ENCODE measurements around the gene OTOS. TPM values are rescaled to one million over a fixed set of nuclear protein-coding genes. Genes with fewer than 3 reads are reported as not detected.

Gene OTOS
- total RNA-seq: not detected

DNA sequence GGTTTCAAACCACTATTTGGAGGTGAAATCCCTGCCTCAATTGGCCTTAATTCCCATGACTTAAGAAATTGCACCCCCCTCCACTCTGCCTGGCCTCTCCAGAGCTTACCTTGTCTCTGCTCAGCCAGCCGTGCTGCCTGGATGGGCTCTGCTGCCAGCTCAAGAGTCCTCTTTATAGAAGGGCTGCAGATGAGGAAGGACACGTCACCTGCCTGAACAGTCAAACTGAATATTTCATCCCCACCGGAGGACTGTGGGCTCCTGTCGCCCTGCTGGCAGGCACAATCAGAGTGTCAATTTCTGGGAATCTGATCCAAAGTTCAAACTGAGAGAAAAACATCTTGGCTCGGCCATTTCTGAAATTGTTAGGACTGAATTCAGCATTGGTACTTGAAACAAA, at the start of gene OTOS:
TSS of gene OTOS (minus strand) at position 148 of the 400 bp plus-strand sequence. CDS start 332 bp downstream, outside the sequence.
- H3K9me3 ChIP-seq (ENCODE audit: low read depth, low read length): no peaks in the 10 kb centered on the region
- H3K27me3 ChIP-seq (ENCODE audit: insufficient read depth, low read length): no peaks in the 10 kb centered on the region
- no peak within 1 kb of the TSS for H3K4me3 ChIP-seq (ENCODE audit: low read length)
- H3K4me1 ChIP-seq (ENCODE audit: insufficient read depth, low read length): peaks cover 11% of the 10 kb centered on the region

DNA sequence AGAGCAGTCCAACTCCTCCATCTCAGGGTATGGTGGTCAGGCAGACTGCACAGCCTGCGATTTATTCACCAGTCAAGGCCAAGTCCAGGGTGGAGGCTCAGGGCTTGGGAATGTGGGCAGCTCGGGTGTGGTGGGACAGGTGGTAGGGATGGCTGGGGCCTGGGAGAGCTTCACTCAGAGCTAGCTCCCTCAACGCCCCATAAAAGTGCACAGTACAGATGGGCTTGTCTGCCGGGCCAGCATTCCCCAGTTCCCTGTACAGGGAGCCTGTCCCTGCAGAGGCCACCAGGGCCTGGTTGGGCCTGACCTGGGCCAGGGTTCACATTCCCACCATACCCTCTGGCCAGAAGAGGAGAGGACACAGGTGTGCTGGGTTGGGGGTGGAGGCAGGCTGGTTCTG, 49.2 kb upstream of the OTOS start:
- Histone ChIP-seq H3K27me3 (ENCODE audit: insufficient read depth, low read length) (no peaks in the 10 kb centered on the region), H3K4me3 (ENCODE audit: low read length) (no peak overlapping the region), H3K9me3 (ENCODE audit: low read depth, low read length) (no peaks in the 10 kb centered on the region), H3K4me1 (ENCODE audit: insufficient read depth, low read length) (no peaks in the 10 kb centered on the region)

DNA sequence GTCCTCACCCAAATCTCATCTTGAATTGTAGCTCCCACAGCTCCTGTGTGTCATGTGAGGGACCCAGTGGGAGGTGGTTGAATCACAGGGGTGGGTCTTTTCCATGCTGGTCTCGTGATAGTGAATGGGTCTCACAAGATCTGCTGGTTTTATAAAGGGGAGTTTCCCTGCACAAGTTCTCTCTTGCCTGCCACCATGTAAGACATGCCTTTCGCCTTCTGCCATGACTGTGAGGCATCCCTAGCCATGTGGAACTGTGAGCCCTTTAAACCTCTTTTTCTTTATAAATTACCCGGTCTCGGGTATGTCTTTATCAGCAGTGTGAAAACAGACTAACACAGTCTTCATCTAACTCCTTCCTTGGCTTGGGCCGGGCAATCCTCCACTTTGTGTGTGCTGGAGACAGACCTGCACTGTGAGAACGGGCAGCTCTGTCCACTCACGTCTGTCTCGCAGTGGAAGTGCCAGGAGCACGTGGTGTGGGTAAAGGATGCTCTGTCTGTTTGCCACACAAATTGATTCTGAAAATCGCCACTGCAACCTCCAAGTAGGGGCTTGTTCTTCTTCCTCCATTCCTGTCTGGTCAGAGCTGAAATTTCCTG, 47.6 kb upstream of the OTOS start:
- Histone ChIP-seq H3K4me3 (ENCODE audit: low read length) (no peak overlapping the region), H3K4me1 (ENCODE audit: insufficient read depth, low read length) (no peaks in the 10 kb centered on the region), H3K27me3 (ENCODE audit: insufficient read depth, low read length) (no peaks in the 10 kb centered on the region), H3K9me3 (ENCODE audit: low read depth, low read length) (no peaks in the 10 kb centered on the region)

DNA sequence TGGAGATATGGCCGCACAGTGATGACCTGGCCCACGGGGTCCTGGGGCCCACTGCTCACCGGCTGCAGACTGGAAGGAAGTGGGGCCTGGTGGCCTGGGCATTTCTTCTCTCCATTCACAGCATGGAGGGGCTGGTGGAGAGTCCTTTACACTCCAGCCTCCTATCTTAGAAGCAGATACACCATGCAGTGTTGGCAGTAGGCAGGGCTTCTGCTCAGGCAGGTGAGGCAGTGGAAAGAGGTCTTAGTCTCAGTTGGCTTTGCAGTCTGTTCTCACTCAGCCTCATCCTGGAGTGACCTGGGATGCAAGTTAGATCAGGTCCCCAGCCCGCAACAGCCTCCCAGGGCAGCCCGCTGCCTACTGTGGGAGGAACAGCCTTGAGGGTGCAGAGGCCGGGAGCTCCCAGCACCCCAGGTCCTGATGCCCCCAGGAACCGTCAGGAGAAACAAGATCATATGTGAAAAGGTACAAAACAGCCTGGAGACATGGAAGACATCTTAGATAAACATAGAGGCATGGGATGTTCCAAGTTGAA, 45.8 kb upstream of the OTOS start:
- Histone ChIP-seq H3K4me1 (ENCODE audit: insufficient read depth, low read length) (no peaks in the 10 kb centered on the region), H3K27me3 (ENCODE audit: insufficient read depth, low read length) (no peaks in the 10 kb centered on the region), H3K4me3 (ENCODE audit: low read length) (no peak overlapping the region), H3K9me3 (ENCODE audit: low read depth, low read length) (no peaks in the 10 kb centered on the region)

DNA sequence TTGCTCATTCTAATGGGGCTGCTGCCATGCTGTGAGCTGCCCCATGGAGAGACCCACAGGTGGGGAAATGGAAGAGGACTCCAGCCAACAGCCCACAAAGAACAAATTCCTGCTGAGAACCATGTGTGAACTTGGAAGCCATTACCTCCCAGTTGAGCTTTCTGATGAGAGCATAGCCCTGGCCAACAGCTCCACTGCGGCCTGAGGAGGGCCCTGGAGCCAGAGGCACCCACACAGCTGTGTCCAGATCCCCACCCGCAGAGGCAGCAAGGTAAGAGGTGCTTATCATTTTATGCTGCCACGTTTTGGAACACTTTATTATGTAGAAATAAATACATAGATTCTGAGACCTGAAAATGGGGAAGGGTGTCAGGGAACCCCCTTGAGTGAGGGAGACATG, 44.2 kb upstream of the OTOS start:
- Histone ChIP-seq H3K4me1 (ENCODE audit: insufficient read depth, low read length) (no peaks in the 10 kb centered on the region), H3K9me3 (ENCODE audit: low read depth, low read length) (no peaks in the 10 kb centered on the region), H3K4me3 (ENCODE audit: low read length) (no peak overlapping the region), H3K27me3 (ENCODE audit: insufficient read depth, low read length) (no peaks in the 10 kb centered on the region)

DNA sequence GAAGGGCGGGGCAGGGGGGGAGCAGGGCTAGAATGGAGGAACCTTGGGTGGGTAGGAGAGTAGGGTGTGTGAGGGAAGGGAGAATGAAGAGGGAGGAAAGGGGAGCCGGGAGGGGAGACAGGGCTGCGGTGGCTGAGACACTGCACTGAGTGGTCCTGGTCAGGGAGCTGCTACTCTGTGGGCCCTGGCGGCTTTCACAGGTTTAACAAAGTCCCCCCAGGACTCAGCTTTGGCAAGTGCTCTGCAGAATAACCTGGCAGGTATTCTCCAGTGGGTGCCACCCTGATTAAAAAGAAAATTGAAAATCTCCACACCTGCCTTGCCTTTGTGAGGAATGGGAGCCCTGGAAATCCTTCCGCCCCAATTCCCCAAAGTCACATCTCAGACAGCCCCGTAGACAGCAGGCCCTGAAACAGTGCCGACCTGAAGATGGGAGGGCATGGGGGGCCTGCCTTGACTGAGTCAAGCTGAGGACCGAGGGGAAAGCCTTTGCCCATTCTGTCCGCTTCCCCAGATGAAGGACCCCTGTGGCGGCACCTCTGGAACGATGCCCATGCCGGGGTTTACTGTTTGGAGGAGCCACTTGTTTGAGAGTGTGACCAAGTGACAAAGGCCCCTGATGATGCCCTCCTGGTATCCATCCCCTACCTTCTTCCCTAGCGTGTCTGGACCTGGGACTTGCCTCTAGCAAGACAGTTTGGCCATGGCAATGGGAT, 43.6 kb upstream of the OTOS start:
- no peaks in the 10 kb centered on the region for H3K27me3 ChIP-seq (ENCODE audit: insufficient read depth, low read length)
- H3K9me3 ChIP-seq (ENCODE audit: low read depth, low read length): no peaks in the 10 kb centered on the region
- H3K4me3 ChIP-seq (ENCODE audit: low read length): no peak overlapping the region
- H3K4me1 ChIP-seq (ENCODE audit: insufficient read depth, low read length): no peaks in the 10 kb centered on the region

DNA sequence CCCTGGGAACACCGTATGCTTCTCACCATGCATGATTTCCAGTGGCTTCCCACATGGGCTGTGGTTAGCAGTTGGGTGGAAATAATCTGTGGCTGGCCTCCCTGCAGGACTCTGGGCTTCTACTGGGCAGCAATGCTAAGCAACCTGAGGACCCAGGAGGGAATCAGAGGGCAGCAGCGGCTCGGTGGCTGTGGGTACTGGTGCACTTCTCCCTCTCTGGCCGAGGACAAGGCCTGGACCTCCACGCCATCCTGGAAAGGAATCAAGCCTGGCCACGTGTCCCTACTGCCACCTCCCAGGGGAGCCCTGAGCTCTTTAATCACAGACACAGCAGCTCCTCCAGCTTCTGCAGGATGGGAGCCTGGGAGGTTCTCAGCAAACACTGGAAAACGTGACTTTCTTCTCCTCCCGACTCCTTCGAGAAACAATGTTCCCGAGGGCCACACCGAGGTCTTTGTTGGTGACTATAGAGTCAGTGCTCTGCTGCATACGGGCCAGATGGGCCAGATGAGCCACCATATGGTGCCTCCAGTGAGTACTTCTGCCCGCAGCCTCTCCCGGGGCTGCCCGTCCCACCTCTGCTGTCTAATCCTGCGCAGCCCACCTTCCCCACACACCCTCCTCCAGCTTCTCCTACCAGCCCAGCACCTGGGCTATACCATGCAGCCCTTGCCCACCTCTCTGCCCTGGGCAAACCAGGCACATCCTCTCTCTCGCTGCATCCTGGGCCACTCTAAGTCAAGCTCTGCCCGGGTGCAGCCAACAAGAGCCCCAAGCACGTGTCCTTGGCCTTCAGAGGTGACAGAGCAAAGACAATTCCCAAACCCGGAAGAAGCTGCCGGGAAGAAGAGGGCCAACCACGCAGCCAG, 42.8 kb upstream of the OTOS start:
- Histone ChIP-seq H3K9me3 (ENCODE audit: low read depth, low read length) (no peaks in the 10 kb centered on the region), H3K4me1 (ENCODE audit: insufficient read depth, low read length) (no peaks in the 10 kb centered on the region), H3K27me3 (ENCODE audit: insufficient read depth, low read length) (no peaks in the 10 kb centered on the region), H3K4me3 (ENCODE audit: low read length) (no peak overlapping the region)

DNA sequence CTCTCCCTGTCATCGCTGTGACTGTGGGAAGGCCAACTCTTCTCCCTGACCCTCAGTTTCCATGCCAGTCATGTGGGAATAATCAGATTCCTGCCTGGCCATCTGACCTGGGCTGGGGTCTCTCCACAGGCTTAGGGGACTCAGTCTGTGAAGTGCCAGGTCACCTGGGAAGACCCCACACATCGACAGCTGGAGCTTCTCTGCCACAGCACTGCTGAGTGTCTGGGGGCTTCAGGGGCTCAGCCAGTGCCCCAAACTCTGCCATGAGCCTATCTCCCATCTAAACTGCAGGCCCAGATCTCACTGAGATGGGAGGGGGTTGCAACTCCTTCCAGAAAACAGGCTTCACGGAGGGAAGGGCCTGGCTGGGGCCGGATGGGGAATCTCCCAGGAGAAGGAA, 42.0 kb upstream of the OTOS start:
- H3K9me3 ChIP-seq (ENCODE audit: low read depth, low read length): no peaks in the 10 kb centered on the region
- no peaks in the 10 kb centered on the region for H3K27me3 ChIP-seq (ENCODE audit: insufficient read depth, low read length)
- H3K4me1 ChIP-seq (ENCODE audit: insufficient read depth, low read length): no peaks in the 10 kb centered on the region
- H3K4me3 ChIP-seq (ENCODE audit: low read length): no peak overlapping the region

DNA sequence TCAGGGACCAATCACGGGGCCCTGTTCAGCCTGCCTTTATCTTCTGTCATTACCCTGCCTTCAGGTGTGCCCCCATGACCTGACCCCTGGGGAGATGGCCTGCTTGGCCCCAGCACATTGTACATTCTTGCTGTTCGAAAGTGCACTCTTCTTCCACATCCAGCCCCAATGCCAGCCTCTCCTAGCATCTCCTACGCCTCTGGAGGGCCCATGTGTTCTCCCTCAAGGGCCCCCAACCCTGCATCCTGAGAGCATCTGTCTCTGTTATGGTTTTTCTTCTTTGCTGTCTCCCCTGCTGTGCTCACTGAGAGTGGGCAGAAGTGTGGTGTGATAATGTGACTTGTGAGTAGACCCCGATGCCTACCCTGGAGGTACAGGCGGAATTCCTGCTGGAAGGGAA, 41.5 kb upstream of the OTOS start:
- no peaks in the 10 kb centered on the region for H3K27me3 ChIP-seq (ENCODE audit: insufficient read depth, low read length)
- no peak overlapping the region for H3K4me3 ChIP-seq (ENCODE audit: low read length)
- no peaks in the 10 kb centered on the region for H3K4me1 ChIP-seq (ENCODE audit: insufficient read depth, low read length)
- no peaks in the 10 kb centered on the region for H3K9me3 ChIP-seq (ENCODE audit: low read depth, low read length)

DNA sequence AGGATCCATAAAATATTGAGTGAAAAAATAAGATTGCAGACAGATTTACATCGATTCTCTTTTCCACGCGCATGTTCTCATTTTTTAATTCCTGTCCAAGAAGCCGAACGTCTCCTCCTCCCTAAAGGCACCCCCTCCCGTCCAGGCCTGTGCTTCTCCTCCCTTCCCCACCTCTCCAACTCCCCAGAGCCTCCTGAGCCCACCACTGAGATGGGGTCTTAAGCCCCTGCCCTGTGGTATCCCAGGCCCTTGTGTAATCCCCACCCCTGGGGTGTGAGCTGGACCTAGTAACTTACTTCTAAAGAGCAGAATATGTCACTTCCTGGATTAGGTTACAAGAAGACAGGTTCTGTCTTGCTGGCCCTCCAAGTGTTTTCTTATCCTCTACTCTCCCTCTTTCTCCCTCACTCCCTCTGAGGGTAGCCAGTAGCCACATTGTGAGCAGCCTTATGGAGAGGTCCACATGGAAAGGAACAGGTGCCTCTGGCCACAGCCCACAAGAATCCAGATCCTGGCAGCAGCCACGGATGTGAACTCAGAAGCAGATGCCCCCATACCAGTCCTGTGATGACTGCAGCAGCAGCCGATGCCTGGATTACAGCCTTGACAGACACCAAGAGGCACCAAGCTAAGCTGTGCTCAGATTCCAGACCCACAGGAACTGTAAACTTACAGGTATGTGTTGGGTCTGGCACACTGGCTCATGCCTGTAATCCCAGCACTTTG, 39.6 kb upstream of the OTOS start:
- H3K4me1 ChIP-seq (ENCODE audit: insufficient read depth, low read length): no peaks in the 10 kb centered on the region
- no peaks in the 10 kb centered on the region for H3K9me3 ChIP-seq (ENCODE audit: low read depth, low read length)
- no peak overlapping the region for H3K4me3 ChIP-seq (ENCODE audit: low read length)
- H3K27me3 ChIP-seq (ENCODE audit: insufficient read depth, low read length): no peaks in the 10 kb centered on the region

DNA sequence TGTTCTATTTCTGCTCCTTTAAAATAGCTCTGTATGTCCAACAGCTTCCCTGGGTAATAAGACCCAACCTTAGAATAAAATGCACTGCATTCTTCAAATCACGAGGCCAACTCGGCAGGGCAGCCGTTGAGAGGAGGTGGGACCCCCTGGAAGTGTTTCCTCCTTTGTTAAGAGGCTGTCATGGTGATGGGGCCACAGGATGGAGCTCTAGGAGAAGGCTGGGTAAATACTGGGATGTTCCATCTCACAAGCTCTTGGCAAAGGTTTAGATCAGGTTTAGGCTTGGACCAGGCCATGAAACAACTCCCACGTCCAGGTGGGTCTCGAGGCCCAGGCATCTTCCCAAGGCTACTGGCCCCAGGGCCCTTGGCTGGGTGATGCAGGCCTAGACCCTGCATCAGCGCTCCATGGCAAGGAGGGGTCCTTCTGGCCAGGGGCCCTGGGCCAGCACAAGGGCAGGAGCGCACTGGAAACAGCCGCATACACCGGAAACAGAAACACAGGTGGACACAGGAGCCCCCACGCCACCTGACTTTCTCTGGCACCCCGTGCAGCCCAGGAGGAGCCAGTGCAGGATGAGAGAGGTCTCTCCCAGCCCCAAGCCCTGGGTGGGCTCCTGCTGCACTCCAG, 38.8 kb upstream of the OTOS start:
- Histone ChIP-seq H3K9me3 (ENCODE audit: low read depth, low read length) (no peaks in the 10 kb centered on the region), H3K4me3 (ENCODE audit: low read length) (no peak overlapping the region), H3K27me3 (ENCODE audit: insufficient read depth, low read length) (no peaks in the 10 kb centered on the region)

DNA sequence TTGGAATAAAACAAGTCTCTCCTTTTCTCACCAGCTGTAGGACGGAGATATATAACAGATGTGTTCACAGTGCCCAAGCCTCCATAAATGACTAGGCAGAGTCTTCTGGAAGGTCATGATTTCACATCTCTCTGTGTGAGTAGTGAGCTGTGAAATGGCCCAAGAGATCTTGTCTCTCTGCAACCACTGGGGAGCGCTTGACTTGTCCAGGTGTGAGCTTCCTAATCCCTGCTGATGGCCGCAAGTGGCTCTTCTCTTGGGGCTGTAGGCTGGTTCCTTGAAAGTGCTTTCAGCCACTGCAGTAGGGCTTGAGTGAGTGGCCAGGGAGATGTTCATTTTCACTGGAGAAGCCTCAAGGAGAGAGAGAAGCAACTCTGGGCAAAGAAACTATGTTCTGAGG, 38.1 kb upstream of the OTOS start:
- no peak overlapping the region for H3K4me3 ChIP-seq (ENCODE audit: low read length)
- H3K27me3 ChIP-seq (ENCODE audit: insufficient read depth, low read length): no peaks in the 10 kb centered on the region
- no peaks in the 10 kb centered on the region for H3K4me1 ChIP-seq (ENCODE audit: insufficient read depth, low read length)
- H3K9me3 ChIP-seq (ENCODE audit: low read depth, low read length): no peaks in the 10 kb centered on the region

More for the DNA sequence above, 38.8 kb upstream of the OTOS start:
- H3K4me1 ChIP-seq (ENCODE audit: insufficient read depth, low read length): no peaks in the 10 kb centered on the region

DNA sequence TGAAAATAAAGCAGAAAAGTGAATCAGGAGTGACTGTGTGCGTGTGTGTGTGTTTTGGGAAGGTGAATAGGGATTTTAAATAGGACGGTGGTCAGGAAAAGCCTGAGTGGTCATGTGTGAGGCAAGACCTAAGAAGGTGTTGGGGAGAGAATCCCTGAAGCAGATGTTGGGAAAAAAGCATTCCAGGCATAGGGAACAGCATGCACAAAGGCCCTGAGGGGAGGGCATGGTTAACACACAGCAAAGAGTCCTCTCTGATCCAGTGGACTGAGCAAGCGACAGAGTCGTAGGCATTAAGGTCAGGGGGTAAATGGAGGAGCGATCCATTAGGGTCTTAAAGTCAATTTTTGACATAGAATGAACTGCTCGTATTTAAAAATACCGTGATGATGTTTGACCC, 34.0 kb upstream of the OTOS start:
- Histone ChIP-seq H3K27me3 (ENCODE audit: insufficient read depth, low read length) (no peaks in the 10 kb centered on the region), H3K4me3 (ENCODE audit: low read length) (no peak overlapping the region), H3K9me3 (ENCODE audit: low read depth, low read length) (no peaks in the 10 kb centered on the region), H3K4me1 (ENCODE audit: insufficient read depth, low read length) (no peaks in the 10 kb centered on the region)

DNA sequence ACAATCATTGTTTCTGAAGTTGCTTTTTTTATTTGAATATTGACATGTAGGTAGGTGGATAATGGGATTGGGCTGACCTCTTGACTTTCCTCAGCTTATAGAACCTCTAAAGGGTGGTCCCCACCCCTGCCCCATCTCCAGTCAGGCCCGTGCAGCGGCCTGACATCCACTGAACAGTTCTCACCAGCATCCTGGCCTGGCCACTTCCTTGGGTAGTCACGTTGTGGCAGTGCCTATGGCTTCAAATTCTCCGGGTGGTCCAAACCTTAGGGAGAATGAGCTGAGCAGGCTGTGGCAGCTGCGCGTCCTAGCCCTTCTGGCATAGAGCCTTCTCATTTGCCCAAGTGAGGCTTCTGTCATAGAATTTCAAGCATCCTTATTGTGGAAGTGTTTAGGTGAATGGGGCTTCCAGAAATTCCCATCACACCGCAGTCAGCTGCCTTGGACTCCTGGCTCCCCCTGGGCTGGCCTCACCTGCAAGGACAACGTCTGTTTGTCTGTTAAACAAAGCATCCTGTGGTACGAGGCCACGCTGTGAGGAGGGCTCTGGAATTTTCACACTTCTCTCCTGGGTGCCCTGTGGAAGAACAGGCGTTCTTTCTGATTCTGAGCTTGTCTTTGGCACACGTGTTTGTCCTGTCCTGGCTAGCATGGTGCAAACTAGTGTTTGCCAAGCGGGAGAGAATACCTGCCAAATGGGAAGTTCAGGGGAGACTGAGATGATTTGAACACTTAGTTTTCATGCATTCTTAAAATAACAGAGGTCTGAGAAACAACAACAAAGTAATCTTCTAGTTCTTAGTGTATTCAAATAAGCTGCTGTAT, 31.8 kb upstream of the OTOS start:
- Histone ChIP-seq H3K4me3 (ENCODE audit: low read length) (no peak overlapping the region), H3K4me1 (ENCODE audit: insufficient read depth, low read length) (no peaks in the 10 kb centered on the region), H3K9me3 (ENCODE audit: low read depth, low read length) (no peaks in the 10 kb centered on the region), H3K27me3 (ENCODE audit: insufficient read depth, low read length) (no peaks in the 10 kb centered on the region)

Data from mononuclear cell (primary cell).